AG10803 (cell line): ENCODE results near the gene NUDT9.
"Not testable (repeated sequence)": the region's sequence is repeated elsewhere in the genome, so short reads cannot be mapped to it uniquely, and the experiment has no call there.

Experiments
- DNase-seq: peaks from one replicate; pipeline ENCODE4 v3.0.0; 2010; ENCODE audit warnings: low read depth
- H3K4me3 ChIP-seq: 2 replicates; pipeline ENCODE4 v1.5.1; 2011; ENCODE audit warnings: mild to moderate bottlenecking, low read length, control low read depth
- CTCF ChIP-seq: conservative IDR thresholded peaks from 2 replicates; pipeline ENCODE4 v1.5.1; 2011; ENCODE audit warnings: mild to moderate bottlenecking, low read length, control low read depth, inconsistent platforms

Gene NUDT9

GRCh38 chr4:87414816-87415215 is 7.6 kb upstream of the NUDT9 start:
- no peak overlapping the region for H3K4me3 ChIP-seq
- no peak for TF ChIP-seq CTCF
- no peak for DNase-seq

- H3K4me3 ChIP-seq, result no peak overlapping the region
- DNase-seq, result no peak
- no peak for TF ChIP-seq CTCF
Observed at GRCh38 chr4:87416965-87417364, 5.4 kb upstream of the NUDT9 start.

GRCh38 chr4:87418410-87418809 is 4.0 kb upstream of the NUDT9 start:
- H3K4me3 ChIP-seq, DNase-seq: not testable (repeated sequence)

- DNase-seq, result no peak
- H3K4me3 ChIP-seq, result no peak overlapping the region
- TF ChIP-seq CTCF, result no peak
Observed at GRCh38 chr4:87419578-87420249, 2.7 kb upstream of the NUDT9 start.

- no peak for TF ChIP-seq CTCF
- no peak overlapping the region for H3K4me3 ChIP-seq
- no peak for DNase-seq
Observed at GRCh38 chr4:87420276-87420830, 2.0 kb upstream of the NUDT9 start.

- TF ChIP-seq CTCF, result peak; percentile 6; the same call in 1 of the 2 replicates
- no peak for DNase-seq
- peak overlapping the region; percentile 96 for H3K4me3 ChIP-seq
Observed at GRCh38 chr4:87423317-87424098, 1.1 kb downstream of the NUDT9 start.

GRCh38 chr4:87424099-87424543 is 1.7 kb downstream of the NUDT9 start:
- not testable (repeated sequence) for H3K4me3 ChIP-seq, DNase-seq

- no peak for TF ChIP-seq CTCF
- no peak for DNase-seq
- no peak overlapping the region for H3K4me3 ChIP-seq
Observed at GRCh38 chr4:87425711-87426110, 3.3 kb downstream of the NUDT9 start.
